CD14-positive monocyte (primary cell): ENCODE measurements around the gene CR1L. TPM values are rescaled to one million over a fixed set of nuclear protein-coding genes. Genes with fewer than 3 reads are reported as not detected.
"Not testable (repeated sequence)": the region's sequence is repeated elsewhere in the genome, so short reads cannot be mapped to it uniquely, and the experiment has no call there.

Source experiments
- DNase-seq, 3 donors: peaks; one replicate each; pipeline ENCODE4 v3.0.0-alpha.2; 2011 to 2022
- H2AFZ ChIP-seq: 2 replicates; pipeline ENCODE4 v1.6.0; 2012; ENCODE audit warnings: mild to moderate bottlenecking, low read depth, low read length, inconsistent platforms; ENCODE audit not compliant: insufficient read depth, poor library complexity, severe bottlenecking
- H3K27ac ChIP-seq, 2 donors: 1 replicate in 1 of 2; 2 replicates in 1 of 2; pipeline ENCODE4 v1.5.1; 2012 to 2013; ENCODE audit warnings: low read length in 2 of 2, control low read depth in 1 of 2, inconsistent platforms in 1 of 2, low read depth in 1 of 2, mild to moderate bottlenecking in 1 of 2
- H3K27me3 ChIP-seq, 2 donors: one replicate each; pipeline versions ENCODE4 v1.6.0 to v1.6.1; 2011 to 2013; ENCODE audit warnings: low read length in 2 of 2; ENCODE audit not compliant: control insufficient read depth in 2 of 2, insufficient read depth in 2 of 2
- H3K36me3 ChIP-seq, 2 donors: replicated peaks in 1 of 2; 1 replicate in 1 of 2; 2 replicates in 1 of 2; pipeline versions ENCODE4 v1.5.1 to v1.6.1; 2012 to 2013; ENCODE audit warnings: low read length in 2 of 2, control low read depth in 1 of 2, inconsistent platforms in 1 of 2, mild to moderate bottlenecking in 1 of 2; ENCODE audit not compliant: insufficient read depth in 2 of 2, control insufficient read depth in 1 of 2
- H3K4me1 ChIP-seq, 2 donors: 1 replicate in 1 of 2; 2 replicates in 1 of 2; pipeline versions ENCODE4 v1.5.1 to v1.6.1; 2012 to 2013; ENCODE audit warnings: low read length in 2 of 2, control low read depth in 1 of 2, inconsistent platforms in 1 of 2, mild to moderate bottlenecking in 1 of 2, moderate library complexity in 1 of 2; ENCODE audit not compliant: insufficient read depth in 2 of 2, control insufficient read depth in 1 of 2
- H3K4me2 ChIP-seq: replicated peaks from 2 replicates; pipeline ENCODE3; 2012; ENCODE audit warnings: low read length, moderate library complexity, mild to moderate bottlenecking; ENCODE audit not compliant: poor library complexity, severe bottlenecking; ENCODE audit errors: extremely low read depth
- H3K4me3 ChIP-seq, 3 experiments: fragments of 200-600 bp in 1 of 3; sonication (generic) in 1 of 3; replicated peaks in 1 of 3; 1 replicate in 2 of 3; 2 replicates in 1 of 3; pipeline ENCODE4 v1.5.1; 2011 to 2013; ENCODE audit warnings: low read length in 3 of 3, mild to moderate bottlenecking in 3 of 3, control low read depth in 2 of 3, low read depth in 2 of 3, inconsistent platforms in 1 of 3, moderate library complexity in 1 of 3
- H3K79me2 ChIP-seq: 2 replicates; pipeline ENCODE4 v1.6.0; 2012; ENCODE audit warnings: mild to moderate bottlenecking, control low read depth, inconsistent platforms, low read length, moderate library complexity; ENCODE audit not compliant: insufficient read depth
- H3K9ac ChIP-seq: 2 replicates; pipeline ENCODE4 v1.6.0; 2017; ENCODE audit warnings: low read length, mild to moderate bottlenecking; ENCODE audit not compliant: insufficient read depth, poor library complexity, severe bottlenecking
- H3K9me3 ChIP-seq, 2 donors: replicated peaks in 1 of 2; 1 replicate in 1 of 2; 2 replicates in 1 of 2; pipeline versions ENCODE4 v1.5.1 to v1.6.1; 2012 to 2013; ENCODE audit warnings: low read length in 2 of 2, control low read depth in 1 of 2; ENCODE audit not compliant: control insufficient read depth in 1 of 2, insufficient read depth in 1 of 2
- H4K20me1 ChIP-seq: 2 replicates; pipeline ENCODE4 v1.6.0; 2012; ENCODE audit warnings: mild to moderate bottlenecking, low read length, control low read depth, moderate library complexity; ENCODE audit not compliant: insufficient read depth
- H3K27ac Mint-ChIP-seq, 7 donors: one replicate each; pipeline ENCODE4 v1.8.0; 2020; ENCODE audit warnings: mild to moderate bottlenecking in 7 of 7, mixed read lengths in 7 of 7, moderate library complexity in 6 of 7, inconsistent platforms in 2 of 7
- H3K27me3 Mint-ChIP-seq, 3 donors: one replicate each; pipeline ENCODE4 v1.8.0; 2021 to 2022; ENCODE audit warnings: low read depth in 3 of 3, mild to moderate bottlenecking in 3 of 3, mixed read lengths in 3 of 3, moderate library complexity in 3 of 3, inconsistent platforms in 1 of 3
- H3K36me3 Mint-ChIP-seq, 2 donors: one replicate each; pipeline ENCODE4 v1.8.0; 2020; ENCODE audit warnings: mixed read lengths in 2 of 2, inconsistent platforms in 1 of 2, mild to moderate bottlenecking in 1 of 2
- H3K4me1 Mint-ChIP-seq: one replicate; pipeline ENCODE4 v1.8.0; 2020; ENCODE audit warnings: mild to moderate bottlenecking, mixed read lengths
- H3K4me3 Mint-ChIP-seq, 2 donors: one replicate each; pipeline ENCODE4 v1.8.0; 2020; ENCODE audit warnings: mild to moderate bottlenecking in 2 of 2, mixed read lengths in 2 of 2, moderate library complexity in 1 of 2
- H3K9me3 Mint-ChIP-seq, 7 donors: one replicate each; pipeline ENCODE4 v1.8.0; 2020 to 2022; ENCODE audit warnings: mixed read lengths in 7 of 7, mild to moderate bottlenecking in 6 of 7, moderate library complexity in 6 of 7, inconsistent platforms in 2 of 7
- CTCF ChIP-seq: fragments of 200-600 bp; IDR thresholded peaks from one replicate; pipeline ENCODE4 v1.8.0; 2022; ENCODE audit warnings: antibody characterized with exemption, mild to moderate bottlenecking
- WGBS: methylation state at CpG from one replicate; pipeline ENCODE4 v1.1.5; 2013; ENCODE audit warnings: missing lambda C conversion rate; ENCODE audit not compliant: insufficient coverage; 5-methylcytosine and 5-hydroxymethylcytosine counted together
- intact Hi-C, 2 donors: fragments of 100-400 bp; cut with micrococcal nuclease; formaldehyde crosslinking; loops; one replicate each; pipeline versions ENCODE4 v1.15.0 to v1.15.1; 2023
- polyA plus RNA-seq, 3 donors: library from polyadenylated mRNA; depleted of rRNA in 1 of 3; unstranded in 2 of 3; stranded (reverse) in 1 of 3; fragments of 300-500 nt in 2 of 3; fragments of >200 nt in 1 of 3; fragmentation: Illumina TruSeq in 2 of 3; gene quantifications; 1 replicate in 2 of 3; 2 replicates in 1 of 3; pipeline ENCODE4 v1.2.3, GENCODE V29; 2012 to 2021

CR1L gene
- polyA plus RNA-seq, 3 donors: 0.49 TPM; not detected in 2

GRCh38 chr1:207691010-207691409 lies 46.1 kb downstream of the CR1L start:
- peaks cover 4 to 5% (median 5%) of the 10 kb centered on the region in 3 donors for H3K27me3 Mint-ChIP-seq
- TF ChIP-seq CTCF: no peak
- H3K4me3 Mint-ChIP-seq: no peak overlapping the region

GRCh38 chr1:207691841-207692240 lies 46.9 kb downstream of the CR1L start:
- H3K4me1 Mint-ChIP-seq: peaks cover 3% of the 10 kb centered on the region
- H3K79me2 ChIP-seq: no peaks in the 10 kb centered on the region
- no peaks in the 10 kb centered on the region for H3K4me1 ChIP-seq
- 29% methylated on average over 7 of the region's 11 CpGs for WGBS
- no peak overlapping the region for H3K9ac ChIP-seq
- H3K27ac ChIP-seq: no peak overlapping the region
- no peaks in the 10 kb centered on the region for H4K20me1 ChIP-seq
- H3K27me3 Mint-ChIP-seq: peaks cover 4 to 5% (median 4%) of the 10 kb centered on the region in 3 donors
- peaks cover 0 to 3% of the 10 kb centered on the region in 2 donors for H3K27me3 ChIP-seq
- peak overlapping the region in 1 of 2 donors; percentile 46 for H3K4me3 Mint-ChIP-seq
- H2AFZ ChIP-seq: no peak overlapping the region
- no peak for DNase-seq
- H3K4me3 ChIP-seq: no peak overlapping the region
- peaks cover 0 to 2% (median 0%) of the 10 kb centered on the region in 7 donors for H3K9me3 Mint-ChIP-seq
- no peaks in the 10 kb centered on the region for H3K36me3 Mint-ChIP-seq
- intact Hi-C loops: no loop called here
- H3K27ac Mint-ChIP-seq: no peak overlapping the region
- H3K9me3 ChIP-seq: no peaks in the 10 kb centered on the region
- H3K36me3 ChIP-seq: no peaks in the 10 kb centered on the region
- TF ChIP-seq CTCF: no peak
- H3K4me2 ChIP-seq: no peak overlapping the region

More at GRCh38 chr1:207691010-207691409, 46.1 kb downstream of the CR1L start:
- Histone ChIP-seq H2AFZ (no peak overlapping the region), H3K9ac (no peak overlapping the region), H3K27ac (no peak overlapping the region), H3K9me3 (no peaks in the 10 kb centered on the region), H3K79me2 (no peaks in the 10 kb centered on the region), H3K4me3 (no peak overlapping the region), H3K4me2 (no peak overlapping the region), H3K4me1 (no peaks in the 10 kb centered on the region), H3K27me3 (peaks cover 0 to 3% of the 10 kb centered on the region in 2 donors), H4K20me1 (no peaks in the 10 kb centered on the region), H3K36me3 (no peaks in the 10 kb centered on the region)
- H3K4me1 Mint-ChIP-seq: no peaks in the 10 kb centered on the region
- DNase-seq: no peak
- no peaks in the 10 kb centered on the region for H3K36me3 Mint-ChIP-seq
- H3K9me3 Mint-ChIP-seq: peaks cover 0 to 2% (median 0%) of the 10 kb centered on the region in 7 donors
- no peak overlapping the region for H3K27ac Mint-ChIP-seq
- intact Hi-C loops: no loop called here

- WGBS: 85% methylated on average over 5 of the region's 7 CpGs
These were observed 47.4 kb downstream of the CR1L start for GRCh38 chr1:207692291-207692690.

More at GRCh38 chr1:207692291-207692690, 47.4 kb downstream of the CR1L start:
- H3K4me2 ChIP-seq, intact Hi-C loops, H3K27me3 ChIP-seq, H3K9ac ChIP-seq, H4K20me1 ChIP-seq, H3K4me1 Mint-ChIP-seq, H3K36me3 Mint-ChIP-seq, H3K27ac ChIP-seq, H3K4me1 ChIP-seq, H3K79me2 ChIP-seq, H3K36me3 ChIP-seq, DNase-seq, H3K9me3 Mint-ChIP-seq, H3K27ac Mint-ChIP-seq, H2AFZ ChIP-seq, H3K4me3 ChIP-seq, H3K4me3 Mint-ChIP-seq, H3K27me3 Mint-ChIP-seq, H3K9me3 ChIP-seq: not testable (repeated sequence)
